Left lung (tissue), 10 donors: ENCODE data around the gene NDFIP1. TPM values are rescaled to one million over a fixed set of nuclear protein-coding genes. Genes with fewer than 3 reads are reported as not detected.

Source experiments
- ATAC-seq: fragments of 200-7000 bp; cut with Tn5 transposase; one replicate; pipeline ENCODE4 v1.9.1; 2020; ENCODE audit warnings: moderate library complexity
- DNase-seq, 4 donors: peaks; one replicate each; pipeline ENCODE4 v3.0.0-alpha.2; 2013 to 2020
- H3K27ac ChIP-seq, 2 donors: fragments of 200-600 bp; sonication (generic) in 1 of 2; one replicate each; pipeline versions ENCODE4 v1.5.0 to v1.8.0; 2020 to 2021
- H3K27me3 ChIP-seq, 2 donors: fragments of 200-600 bp; sonication (generic) in 1 of 2; one replicate each; pipeline versions ENCODE4 v1.5.0 to v1.8.0; 2020 to 2021
- H3K36me3 ChIP-seq, 2 donors: fragments of 200-600 bp; sonication (generic) in 1 of 2; one replicate each; pipeline versions ENCODE4 v1.5.0 to v1.8.0; 2020 to 2021
- H3K4me1 ChIP-seq, 2 donors: fragments of 200-600 bp; one replicate each; pipeline ENCODE4 v1.8.0; 2021
- H3K4me3 ChIP-seq, 2 donors: fragments of 200-600 bp; sonication (generic) in 1 of 2; one replicate each; pipeline versions ENCODE4 v1.5.0 to v1.8.0; 2020 to 2021; ENCODE audit warnings: mild to moderate bottlenecking in 1 of 2
- H3K9me3 ChIP-seq, 2 donors: fragments of 200-600 bp; sonication (generic) in 1 of 2; one replicate each; pipeline versions ENCODE4 v1.5.0 to v1.8.0; 2020 to 2021
- CTCF ChIP-seq, 2 donors: fragments of 200-600 bp; sonication (generic) in 1 of 2; IDR thresholded peaks; one replicate each; pipeline versions ENCODE4 v1.5.0 to v1.8.0; 2021; ENCODE audit warnings: antibody characterized with exemption in 2 of 2
- intact Hi-C, 2 donors: fragments of 100-400 bp; cut with DNase I; formaldehyde crosslinking; loops; one replicate each; pipeline versions ENCODE4 v1.11.2 to v1.14.2; 2022
- polyA plus RNA-seq, 6 donors: library from polyadenylated mRNA; unstranded; fragments of 120-200 nt; gene quantifications; one replicate each; pipeline ENCODE4 v1.2.1, GENCODE V29; 2013; ENCODE audit not compliant: insufficient read length in 6 of 6
- total RNA-seq, 2 donors: library from RNA; stranded (reverse); fragmentation: NEBNext Ultra II Directional; extraction: Animal tissue kit (Norgen Biotek cat#: 25700); gene quantifications; one replicate each; pipeline ENCODE4 v1.2.1, GENCODE V29; 2021
- donor health status: DM: no; HTN: yes; CAD: no.
- donor health status: DM: no; HTN: no; CAD: no.

NDFIP1 gene
- total and polyA plus RNA-seq, 8 donors, result 76.5 to 111 (median 103) TPM

- Histone ChIP-seq H3K4me1 (no peaks in the 10 kb centered on the region), H3K27ac (no peak overlapping the region), H3K36me3 (no peaks in the 10 kb centered on the region), H3K9me3 (no peaks in the 10 kb centered on the region), H3K4me3 (no peak overlapping the region), H3K27me3 (no peaks in the 10 kb centered on the region)
- intact Hi-C loops, result no loop called here
- DNase-seq (no peak), ATAC-seq (no peak)
- TF ChIP-seq CTCF (IDR thresholded peaks at IDR 0.05), result no peak
Measured at GRCh38 chr5:142200387-142200786, 91.8 kb downstream of the NDFIP1 start.

GRCh38 chr5:142201471-142201887, 92.9 kb downstream of the NDFIP1 start:
- TF ChIP-seq CTCF (IDR thresholded peaks at IDR 0.05), result no peak
- H3K4me3 ChIP-seq, result no peak overlapping the region
- ATAC-seq (no peak), DNase-seq (no peak)
- H3K4me1 ChIP-seq, result no peaks in the 10 kb centered on the region
- no peak overlapping the region for H3K27ac ChIP-seq
- H3K27me3 ChIP-seq, result no peaks in the 10 kb centered on the region
- no peaks in the 10 kb centered on the region for H3K36me3 ChIP-seq
- no peaks in the 10 kb centered on the region for H3K9me3 ChIP-seq
- intact Hi-C loops, result no loop called here

GRCh38 chr5:142202282-142202681, 93.7 kb downstream of the NDFIP1 start:
- Histone ChIP-seq H3K27me3 (no peaks in the 10 kb centered on the region), H3K36me3 (no peaks in the 10 kb centered on the region), H3K4me1 (no peaks in the 10 kb centered on the region), H3K4me3 (no peak overlapping the region), H3K9me3 (no peaks in the 10 kb centered on the region), H3K27ac (no peak overlapping the region)
- intact Hi-C loops, result no loop called here
- no peak for DNase-seq
- ATAC-seq, result no peak
- no peak for TF ChIP-seq CTCF (IDR thresholded peaks at IDR 0.05)

Other genes with a start within 250 kb of the NDFIP1 start
- 10 to 100 TPM; 55.2 to 65.0 TPM for gene PCDH1, start 230.4 kb upstream of the NDFIP1 start, total RNA-seq
- gene PCDH1, start 230.4 kb upstream of the NDFIP1 start, polyA plus RNA-seq, result 10 to 100 TPM; 23.6 to 38.2 (median 31.8) TPM
- gene DELE1, start 184.9 kb upstream of the NDFIP1 start, total RNA-seq, result 10 to 100 TPM; 74.1 to 75.1 TPM
- gene DELE1, start 184.9 kb upstream of the NDFIP1 start, polyA plus RNA-seq, result 100 to 1,000 TPM; 142 to 168 (median 154) TPM
- 10 to 100 TPM in 1 of 2 donors, 1 to 10 TPM in 1; 9.8 to 15.6 TPM for gene PCDH12, start 150.6 kb upstream of the NDFIP1 start, total RNA-seq
- gene PCDH12, start 150.6 kb upstream of the NDFIP1 start, polyA plus RNA-seq, result 10 to 100 TPM; 35.4 to 42.7 (median 39.0) TPM
- 10 to 100 TPM; 50.1 to 53.8 TPM for gene RNF14, start 139.7 kb upstream of the NDFIP1 start, total RNA-seq
- 10 to 100 TPM; 39.8 to 54.6 (median 46.7) TPM for gene RNF14, start 139.7 kb upstream of the NDFIP1 start, polyA plus RNA-seq
- gene GNPDA1, start 95.8 kb upstream of the NDFIP1 start, total RNA-seq, result 10 to 100 TPM; 43.5 to 54.6 TPM
- gene GNPDA1, start 95.8 kb upstream of the NDFIP1 start, polyA plus RNA-seq, result 10 to 100 TPM; 40.2 to 44.9 (median 42.1) TPM
- 10 to 100 TPM; 28.9 to 44.0 TPM for gene SPRY4, start 216.2 kb downstream of the NDFIP1 start, total RNA-seq
- gene SPRY4, start 216.2 kb downstream of the NDFIP1 start, polyA plus RNA-seq, result 10 to 100 TPM; 34.9 to 56.5 (median 48.9) TPM